T-helper 17 cell (primary cell): ENCODE measurements around the gene KCNJ1. TPM values are rescaled to one million over a fixed set of nuclear protein-coding genes. Genes with fewer than 3 reads are reported as not detected.

Experiments used
- ATAC-seq: fragments of 150-1000 bp; cut with Tn5 transposase; 2 replicates; pipeline ENCODE4 v1.10.0; 2021; ENCODE audit warnings: mild to moderate bottlenecking, moderate library complexity
- DNase-seq, 3 donors: peaks; one replicate each; pipeline versions ENCODE4 v3.0.0 to v3.0.0-alpha.2; 2020 to 2021
- H3K9me3 ChIP-seq: one replicate; pipeline ENCODE4 v1.7.0; 2013; ENCODE audit warnings: low read length, mild to moderate bottlenecking; ENCODE audit not compliant: control insufficient read depth, poor library complexity, severe bottlenecking
- H3K27ac Mint-ChIP-seq: one replicate; pipeline ENCODE4 v1.8.0; 2022; ENCODE audit warnings: mild to moderate bottlenecking, moderate library complexity, mixed read lengths
- H3K27me3 Mint-ChIP-seq: one replicate; pipeline ENCODE4 v1.8.0; 2022; ENCODE audit warnings: mixed read lengths
- H3K36me3 Mint-ChIP-seq: one replicate; pipeline ENCODE4 v1.8.0; 2022; ENCODE audit warnings: low read depth, mixed read lengths
- H3K4me1 Mint-ChIP-seq: one replicate; pipeline ENCODE4 v1.8.0; 2022; ENCODE audit warnings: mild to moderate bottlenecking, mixed read lengths
- H3K4me3 Mint-ChIP-seq: one replicate; pipeline ENCODE4 v1.8.0; 2022; ENCODE audit warnings: mild to moderate bottlenecking, moderate library complexity, mixed read lengths
- total RNA-seq, 4 donors: library from RNA in 2 of 4; stranded (reverse) in 2 of 4; gene quantifications; one replicate each; pipeline ENCODE4 v1.2.3 and lab custom pipeline; 2022 to 2026

KCNJ1 gene
- total RNA-seq, 2 donors from 2014 or later = 0.22 to 0.70 TPM

DNA sequence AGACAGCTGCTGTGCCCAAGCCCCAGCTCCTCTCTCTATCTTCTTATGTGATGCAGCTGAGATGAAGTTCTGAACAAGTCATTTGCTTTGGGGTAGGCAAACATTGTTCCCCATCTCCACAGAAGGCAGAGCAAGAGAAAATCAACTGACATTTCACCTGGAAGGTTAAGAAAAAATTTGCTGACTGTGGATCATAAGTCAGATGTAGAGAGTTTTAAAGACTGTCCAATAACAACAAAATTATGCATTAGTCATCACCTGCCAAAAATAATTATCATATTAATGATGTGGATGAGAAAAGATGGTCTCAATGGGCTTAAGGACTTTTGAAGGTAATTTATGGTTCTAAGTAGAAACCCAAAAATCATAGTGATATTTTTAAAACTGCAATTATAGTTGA is 59.2 kb downstream of the KCNJ1 start:
- no peak for DNase-seq
- H3K9me3 ChIP-seq = no peaks in the 10 kb centered on the region
- peaks cover 15% of the 10 kb centered on the region for H3K36me3 Mint-ChIP-seq
- no peak overlapping the region for H3K4me3 Mint-ChIP-seq
- ATAC-seq = no peak
- peaks cover 23% of the 10 kb centered on the region for H3K4me1 Mint-ChIP-seq
- H3K27ac Mint-ChIP-seq = peak overlapping the region; percentile 89
- H3K27me3 Mint-ChIP-seq = no peaks in the 10 kb centered on the region

DNA sequence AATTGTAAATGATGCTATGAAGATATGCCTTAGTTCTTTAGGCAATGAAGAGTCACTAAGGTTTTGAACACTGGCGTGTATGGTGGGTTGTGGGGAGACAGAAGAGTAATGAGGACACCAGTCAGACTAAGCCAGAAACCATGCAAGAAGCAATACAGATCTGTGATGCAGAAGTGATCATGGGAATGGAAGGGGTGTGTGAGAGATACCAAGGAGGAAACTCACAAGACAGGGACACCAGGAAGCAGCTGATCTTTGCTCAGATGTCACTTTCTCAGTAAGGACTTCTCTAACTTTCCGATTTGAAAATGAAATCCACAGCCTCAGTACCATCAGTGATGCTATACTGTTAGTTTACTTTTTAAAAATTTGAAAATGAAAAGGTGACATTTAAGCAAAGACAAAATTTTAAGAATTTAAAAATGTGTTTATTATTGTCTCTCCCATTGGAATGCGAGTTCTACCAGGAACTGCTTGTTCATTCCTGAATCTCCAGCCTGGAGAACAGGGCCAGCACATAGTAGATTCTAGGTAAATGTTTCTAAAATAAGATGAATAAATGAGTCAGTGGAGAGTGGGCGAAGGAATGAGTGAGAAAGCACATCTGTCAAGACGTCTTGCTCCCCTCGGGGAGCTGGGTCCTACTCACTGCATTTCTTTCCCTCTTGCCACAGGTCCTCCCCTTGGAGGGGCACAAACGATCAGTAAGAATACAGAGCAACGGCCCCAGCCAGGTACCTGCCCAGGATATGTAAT is 60.4 kb downstream of the KCNJ1 start:
- no peaks in the 10 kb centered on the region for H3K27me3 Mint-ChIP-seq
- H3K4me3 Mint-ChIP-seq = no peak overlapping the region
- ATAC-seq (no peak), DNase-seq (no peak)
- peaks cover 24% of the 10 kb centered on the region for H3K4me1 Mint-ChIP-seq
- peaks cover 16% of the 10 kb centered on the region for H3K36me3 Mint-ChIP-seq
- H3K9me3 ChIP-seq = no peaks in the 10 kb centered on the region
- H3K27ac Mint-ChIP-seq = peak overlapping the region; percentile 89

DNA sequence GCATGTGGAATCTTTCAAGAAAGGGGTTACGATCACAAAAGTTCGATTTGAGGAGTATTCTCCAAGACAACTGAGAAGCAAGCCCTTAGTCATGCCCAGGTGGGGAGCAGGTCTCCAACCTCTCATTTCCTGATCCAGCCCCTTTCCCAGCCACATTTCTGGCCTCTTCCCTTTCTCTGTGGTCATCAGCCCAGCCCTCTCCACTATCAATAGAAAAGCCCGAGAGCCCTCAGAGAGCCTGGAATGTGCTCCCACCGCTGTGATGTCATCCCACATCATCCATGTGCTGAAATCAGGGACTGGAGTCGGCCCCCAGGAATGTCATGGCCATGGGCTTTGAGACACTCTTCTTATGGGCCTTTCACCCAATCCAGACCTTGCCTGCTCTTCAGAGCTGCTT is 62.6 kb downstream of the KCNJ1 start:
- H3K4me3 Mint-ChIP-seq = no peak overlapping the region
- DNase-seq = no peak
- no peak for ATAC-seq
- H3K27me3 Mint-ChIP-seq = no peaks in the 10 kb centered on the region
- peaks cover 11% of the 10 kb centered on the region for H3K36me3 Mint-ChIP-seq
- H3K4me1 Mint-ChIP-seq = peaks cover 24% of the 10 kb centered on the region
- no peaks in the 10 kb centered on the region for H3K9me3 ChIP-seq
- H3K27ac Mint-ChIP-seq = peak overlapping the region; percentile 89

DNA sequence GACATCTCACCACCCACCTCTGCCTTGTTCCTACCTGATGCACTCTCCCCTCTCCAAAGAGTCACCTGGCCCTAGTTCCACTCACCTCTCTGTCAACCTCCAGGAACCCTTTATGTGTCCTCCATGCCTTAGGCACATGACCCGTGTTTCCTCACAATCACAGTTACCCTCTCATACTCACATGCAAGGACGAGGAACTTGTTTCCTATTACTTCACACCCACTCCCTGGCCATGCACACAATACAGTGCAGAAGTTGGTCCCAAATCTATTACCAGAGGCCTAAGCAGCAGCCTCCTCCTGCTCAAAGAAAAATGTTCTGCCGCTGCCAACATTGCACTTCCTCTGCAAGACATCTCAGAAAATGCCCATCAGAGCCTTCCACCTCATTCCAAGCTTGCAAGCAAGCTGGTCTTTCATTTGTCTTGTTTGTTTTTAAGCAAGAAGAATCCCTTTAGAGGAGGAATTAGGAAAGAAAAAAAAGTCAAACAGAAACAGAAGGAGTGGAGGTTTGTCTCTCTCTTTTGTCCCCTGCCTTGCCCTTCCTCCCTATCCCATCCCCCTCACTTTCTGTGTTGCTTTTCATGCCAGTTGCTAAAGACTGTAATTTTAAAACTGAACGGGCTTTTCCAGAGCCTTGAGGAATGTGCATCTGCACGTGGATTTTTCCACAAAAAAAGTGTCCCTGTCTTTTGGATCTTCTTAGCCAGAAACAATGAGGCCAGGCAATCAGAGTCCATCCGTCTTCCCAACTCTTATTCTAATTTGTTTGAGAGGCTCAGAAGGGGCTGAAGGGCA is 63.4 kb downstream of the KCNJ1 start:
- DNase-seq = no peak
- ATAC-seq = no peak
- H3K9me3 ChIP-seq = no peaks in the 10 kb centered on the region
- peak overlapping the region; percentile 70 for H3K27ac Mint-ChIP-seq
- H3K4me3 Mint-ChIP-seq = no peak overlapping the region
- H3K36me3 Mint-ChIP-seq = peaks cover 11% of the 10 kb centered on the region
- H3K4me1 Mint-ChIP-seq = peaks cover 22% of the 10 kb centered on the region
- H3K27me3 Mint-ChIP-seq = no peaks in the 10 kb centered on the region

DNA sequence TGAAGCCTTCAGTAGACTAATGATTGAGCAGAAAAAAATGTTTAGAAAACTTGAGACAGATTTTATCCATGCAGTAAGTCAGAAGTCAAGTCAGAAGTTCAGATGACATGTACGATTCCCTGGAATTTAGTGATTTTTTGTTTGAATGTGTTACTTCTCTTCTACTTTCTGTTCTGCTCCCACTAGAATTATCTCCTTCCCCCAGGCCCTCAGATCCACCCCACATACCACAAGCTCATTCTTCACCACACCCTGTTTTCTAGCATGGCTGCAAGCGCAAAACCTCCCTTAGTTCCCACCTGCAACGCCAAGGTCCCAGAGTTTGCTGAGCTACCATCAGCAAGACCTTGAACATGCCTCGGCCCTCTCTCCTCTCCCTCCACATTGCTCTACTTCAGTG is 64.1 kb downstream of the KCNJ1 start:
- no peaks in the 10 kb centered on the region for H3K27me3 Mint-ChIP-seq
- peak overlapping the region; percentile 70 for H3K27ac Mint-ChIP-seq
- peaks cover 11% of the 10 kb centered on the region for H3K36me3 Mint-ChIP-seq
- no peak overlapping the region for H3K4me3 Mint-ChIP-seq
- H3K9me3 ChIP-seq = no peaks in the 10 kb centered on the region
- ATAC-seq (no peak), DNase-seq (no peak)
- peaks cover 23% of the 10 kb centered on the region for H3K4me1 Mint-ChIP-seq

DNA sequence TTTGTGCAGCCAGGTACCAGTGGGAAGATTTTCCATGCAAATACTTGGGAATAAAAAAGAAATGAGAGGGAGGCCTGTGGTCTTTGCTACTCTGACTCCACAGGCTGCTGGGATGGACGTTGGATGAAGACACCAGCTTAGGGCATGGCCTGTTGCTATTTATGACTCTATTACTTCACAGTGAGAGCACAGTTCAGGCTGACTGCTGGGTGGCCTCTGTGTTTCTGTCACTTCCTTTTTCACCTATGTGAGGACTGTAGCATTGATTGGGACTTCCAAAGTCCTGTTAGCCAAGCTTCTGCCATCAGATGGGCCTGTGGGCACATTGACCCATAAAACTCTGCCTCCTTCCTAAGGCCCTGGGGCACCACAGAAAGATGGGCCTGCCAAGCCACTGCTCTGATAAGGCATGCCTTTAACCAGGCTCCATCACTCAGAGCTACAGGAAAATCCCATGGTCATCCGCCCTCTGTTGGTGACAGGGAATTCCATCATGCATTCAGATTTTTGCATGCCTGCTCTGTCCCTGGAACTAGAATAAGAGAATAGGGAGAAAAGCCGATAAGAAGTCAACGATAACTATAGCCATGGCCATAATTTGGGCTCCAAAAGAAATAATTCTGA is 64.6 kb downstream of the KCNJ1 start:
- Mint-ChIP-seq H3K36me3 (peaks cover 11% of the 10 kb centered on the region), H3K4me3 (no peak overlapping the region), H3K4me1 (peaks cover 26% of the 10 kb centered on the region), H3K27ac (peak overlapping the region; percentile 70), H3K27me3 (no peaks in the 10 kb centered on the region)
- DNase-seq (no peak), ATAC-seq (no peak)
- H3K9me3 ChIP-seq = no peaks in the 10 kb centered on the region

DNA sequence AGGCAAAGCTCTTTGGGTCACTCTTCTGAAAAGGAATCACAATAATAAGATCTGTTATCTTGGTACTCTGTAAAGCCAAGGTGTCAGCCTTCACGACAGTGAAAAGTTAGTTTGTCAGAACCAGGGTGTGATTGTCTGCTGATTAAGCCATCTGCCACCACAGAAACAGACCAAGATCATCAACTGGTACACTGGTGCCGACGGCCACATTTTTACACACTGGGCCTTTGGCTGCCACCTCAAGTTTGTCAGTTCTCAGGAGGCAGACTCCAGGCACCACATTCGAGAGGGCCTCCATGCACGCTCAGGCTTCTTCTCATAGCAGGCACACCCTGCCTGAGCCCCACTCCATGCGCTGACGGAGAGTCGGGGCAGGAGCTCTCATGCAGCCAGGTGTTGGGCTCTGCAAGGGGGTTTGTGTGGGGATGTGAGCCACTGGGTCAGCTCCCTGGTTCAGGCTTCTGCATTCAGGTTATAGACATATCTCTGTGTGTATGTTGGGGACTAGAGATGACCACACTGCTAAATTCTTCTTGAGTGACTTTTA is 66.2 kb downstream of the KCNJ1 start:
- H3K4me1 Mint-ChIP-seq = peaks cover 18% of the 10 kb centered on the region
- ATAC-seq = no peak
- H3K36me3 Mint-ChIP-seq = peaks cover 6% of the 10 kb centered on the region
- H3K4me3 Mint-ChIP-seq = no peak overlapping the region
- H3K27ac Mint-ChIP-seq = peak overlapping the region; percentile 41
- H3K27me3 Mint-ChIP-seq = no peaks in the 10 kb centered on the region
- no peaks in the 10 kb centered on the region for H3K9me3 ChIP-seq
- DNase-seq = no peak

DNA sequence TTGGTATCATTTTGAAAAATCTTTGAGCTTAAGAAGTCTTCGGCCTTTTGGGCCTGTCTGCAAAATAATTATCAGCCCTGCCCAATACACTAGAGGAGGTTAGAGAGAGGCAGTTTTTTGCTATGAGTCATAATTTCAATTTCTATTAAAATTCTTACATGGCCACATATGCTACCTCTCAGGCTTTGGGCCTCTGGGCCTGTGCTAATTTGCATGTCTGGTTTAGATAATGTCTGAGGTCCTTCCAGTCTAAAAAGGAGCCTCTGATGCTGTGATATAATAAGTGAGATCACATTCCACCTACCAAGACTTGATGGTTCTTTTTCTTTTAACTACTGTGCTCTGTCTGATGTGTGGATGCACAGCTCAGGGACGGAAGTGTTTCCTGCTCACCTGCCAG is 70.8 kb downstream of the KCNJ1 start:
- Mint-ChIP-seq H3K27ac (peak overlapping the region; percentile 89), H3K4me1 (peaks cover 26% of the 10 kb centered on the region), H3K27me3 (no peaks in the 10 kb centered on the region), H3K4me3 (no peak overlapping the region), H3K36me3 (peaks cover under 1% of the 10 kb centered on the region)
- DNase-seq (no peak), ATAC-seq (no peak)
- no peaks in the 10 kb centered on the region for H3K9me3 ChIP-seq

DNA sequence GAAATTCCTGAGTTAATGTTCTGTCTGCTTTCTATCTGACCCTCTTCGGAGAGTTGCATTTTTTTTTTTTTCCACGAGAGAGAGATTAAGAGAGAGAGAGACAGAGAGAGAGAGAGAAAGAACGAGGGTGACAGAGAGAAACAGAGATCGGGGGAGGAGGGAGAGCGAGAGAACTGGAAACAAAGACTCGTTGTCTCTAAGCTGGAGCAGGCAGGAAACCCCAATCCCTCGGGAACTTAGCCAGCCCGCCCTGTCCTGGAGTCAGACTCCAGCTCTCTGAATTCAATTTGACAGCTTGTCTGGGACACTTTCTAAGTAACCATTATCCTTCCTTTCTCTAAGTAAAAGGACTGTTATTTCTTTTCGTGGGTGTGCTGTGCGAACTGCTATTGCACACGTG is 76.9 kb downstream of the KCNJ1 start:
- Mint-ChIP-seq H3K36me3 (peaks cover 9% of the 10 kb centered on the region), H3K4me1 (peaks cover 30% of the 10 kb centered on the region)

DNA sequence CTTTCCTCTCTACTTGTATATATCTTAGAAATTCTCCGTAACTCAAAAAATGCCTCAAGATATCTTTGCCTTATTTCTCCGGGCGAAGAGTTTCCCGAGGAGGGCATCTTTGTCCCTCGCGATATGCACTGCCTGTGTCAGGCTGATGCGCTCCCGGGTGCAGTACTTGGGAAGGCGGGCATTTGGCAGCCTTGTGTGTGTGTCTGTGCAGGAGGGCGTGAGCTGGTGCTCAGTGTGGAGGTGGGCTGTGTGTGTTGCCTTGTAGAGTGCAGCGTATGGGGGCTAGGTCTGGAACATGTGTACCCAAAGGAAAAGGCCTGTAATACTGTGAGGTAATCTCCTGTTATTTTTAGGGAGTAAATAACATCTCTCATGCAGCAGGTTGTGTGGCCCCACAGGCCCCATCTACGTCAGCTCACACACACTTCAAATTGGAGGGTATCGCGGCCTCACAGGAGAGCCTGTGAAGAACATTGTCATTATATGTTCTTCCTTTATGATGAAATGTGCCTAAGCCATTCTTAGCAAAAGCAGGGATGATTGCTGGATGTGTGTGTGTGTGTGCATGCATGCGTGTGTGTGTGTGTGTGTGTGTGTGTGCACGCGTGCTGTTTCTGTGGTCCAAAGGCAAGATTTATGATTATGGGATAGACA is 77.5 kb downstream of the KCNJ1 start:
- no peak for DNase-seq
- Mint-ChIP-seq H3K27me3 (no peaks in the 10 kb centered on the region), H3K4me1 (peaks cover 31% of the 10 kb centered on the region), H3K27ac (peak overlapping the region; percentile 60), H3K36me3 (peaks cover 9% of the 10 kb centered on the region), H3K4me3 (no peak overlapping the region)
- ATAC-seq = no peak
- no peaks in the 10 kb centered on the region for H3K9me3 ChIP-seq

More for the DNA sequence above, 76.9 kb downstream of the KCNJ1 start:
- Mint-ChIP-seq H3K27me3 (no peaks in the 10 kb centered on the region), H3K27ac (peak overlapping the region; percentile 87), H3K4me3 (no peak overlapping the region)
- ATAC-seq (no peak), DNase-seq (no peak)
- H3K9me3 ChIP-seq = no peaks in the 10 kb centered on the region
